Activated T-cell treated with anti-CD3 and anti-CD28 coated beads for 24 hours (primary cell): ENCODE results near the gene GLDN.
A peak's percentile ranks its signal among the peaks of the same experiment; 100 is the strongest.

Experiments
- DNase-seq: peaks from one replicate; pipeline ENCODE4 v3.0.0-alpha.2; 2020; ENCODE audit warnings: low read depth

Gene GLDN

DNA sequence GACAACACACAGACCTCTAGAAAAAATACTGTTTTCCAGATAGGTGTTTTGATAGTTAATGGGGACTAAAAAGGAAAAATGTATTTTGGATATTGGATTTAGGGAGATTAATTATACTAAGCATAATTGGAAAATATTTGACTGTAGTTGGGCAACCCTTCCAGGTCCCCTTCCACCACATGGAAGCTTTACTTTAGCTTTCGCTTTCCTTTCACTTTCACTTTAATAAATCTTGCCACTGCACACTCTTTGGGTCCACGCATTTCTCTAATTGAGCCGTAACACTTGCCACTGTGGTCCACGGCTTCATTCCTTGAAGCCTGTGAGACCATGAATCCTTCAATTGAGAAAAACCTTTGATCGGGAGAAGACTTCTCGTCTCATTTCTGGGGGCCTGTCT, 15.5 kb downstream of the GLDN start:
- DNase-seq: no peak

DNA sequence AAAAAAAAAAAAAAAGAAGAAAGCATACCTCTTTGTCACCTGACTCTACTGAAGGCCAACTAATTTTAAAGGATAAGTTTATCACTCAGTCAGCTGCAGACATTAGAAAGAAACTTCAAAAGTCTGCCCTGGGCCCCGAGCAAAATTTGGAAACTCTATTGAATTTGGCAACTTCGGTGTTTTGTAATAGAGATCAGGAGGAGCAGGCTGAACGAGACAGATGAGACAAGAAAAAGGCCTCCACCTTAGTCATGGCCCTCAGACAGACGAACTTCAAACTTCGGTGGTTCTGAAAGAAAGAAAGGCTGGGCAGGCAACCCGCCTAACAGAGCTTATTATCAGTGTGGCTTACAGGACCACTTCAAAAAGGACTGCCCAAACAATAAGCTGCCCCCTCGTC, 18.5 kb downstream of the GLDN start:
- DNase-seq: no peak

GRCh38 chr15:51363383-51363782, 21.9 kb downstream of the GLDN start:
- DNase-seq: no peak

GRCh38 chr15:51365417-51365816, 24.0 kb downstream of the GLDN start:
- no peak for DNase-seq

DNA sequence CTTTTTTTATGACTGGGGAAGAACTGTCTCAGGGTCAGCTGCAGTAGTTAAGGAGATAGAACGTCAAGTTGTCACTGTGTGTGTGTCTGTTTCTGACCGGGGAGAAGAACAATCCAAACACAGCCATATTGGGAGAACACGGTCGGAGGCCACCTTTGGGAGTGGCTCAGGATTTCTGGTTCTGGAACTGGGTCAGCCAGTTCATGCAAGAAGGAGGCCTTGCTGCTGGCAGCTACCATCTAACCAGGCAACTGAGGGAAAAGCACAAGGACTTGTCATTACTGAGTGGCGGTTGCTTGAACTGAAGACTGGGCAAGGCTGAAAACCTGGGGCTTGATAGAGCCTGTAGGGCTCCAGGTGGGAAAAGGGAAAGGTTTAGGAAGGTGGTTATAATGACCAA, 24.6 kb downstream of the GLDN start:
- DNase-seq: no peak

GRCh38 chr15:51366920-51367319, 25.5 kb downstream of the GLDN start:
- no peak for DNase-seq

DNA sequence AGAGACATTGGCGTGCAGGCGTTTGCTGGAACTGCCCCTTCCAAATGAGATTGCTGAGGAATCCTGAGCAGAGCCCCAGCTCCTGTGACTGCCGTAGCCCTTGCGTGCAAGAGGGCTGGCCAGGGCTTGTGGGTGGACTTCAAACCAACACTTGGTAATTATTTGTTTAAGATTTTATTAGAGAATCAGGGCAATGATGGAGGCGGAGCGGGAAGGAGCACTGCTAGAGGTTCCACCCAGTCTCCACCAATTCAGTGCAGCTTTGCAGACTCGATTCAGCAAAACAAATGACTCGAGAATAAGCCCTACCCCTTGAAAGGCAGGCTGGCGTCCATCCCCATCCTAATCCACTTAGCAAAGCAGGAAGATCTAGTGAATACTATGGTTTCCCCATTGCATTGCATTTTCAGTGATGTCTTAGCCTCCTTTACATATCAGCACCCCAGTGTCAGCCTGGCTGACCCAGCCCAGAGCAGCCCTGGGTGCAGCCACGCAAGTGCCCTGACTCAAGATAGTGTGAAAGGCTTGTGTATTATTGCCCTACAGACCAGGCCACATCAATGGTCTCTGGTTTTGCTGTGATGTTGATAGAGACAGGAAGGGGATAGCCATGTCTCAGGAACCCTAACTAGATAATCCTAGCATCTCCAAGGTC, 26.0 kb downstream of the GLDN start:
- no peak for DNase-seq

- no peak for DNase-seq
Measured at GRCh38 chr15:51368307-51368706, 26.9 kb downstream of the GLDN start.

DNA sequence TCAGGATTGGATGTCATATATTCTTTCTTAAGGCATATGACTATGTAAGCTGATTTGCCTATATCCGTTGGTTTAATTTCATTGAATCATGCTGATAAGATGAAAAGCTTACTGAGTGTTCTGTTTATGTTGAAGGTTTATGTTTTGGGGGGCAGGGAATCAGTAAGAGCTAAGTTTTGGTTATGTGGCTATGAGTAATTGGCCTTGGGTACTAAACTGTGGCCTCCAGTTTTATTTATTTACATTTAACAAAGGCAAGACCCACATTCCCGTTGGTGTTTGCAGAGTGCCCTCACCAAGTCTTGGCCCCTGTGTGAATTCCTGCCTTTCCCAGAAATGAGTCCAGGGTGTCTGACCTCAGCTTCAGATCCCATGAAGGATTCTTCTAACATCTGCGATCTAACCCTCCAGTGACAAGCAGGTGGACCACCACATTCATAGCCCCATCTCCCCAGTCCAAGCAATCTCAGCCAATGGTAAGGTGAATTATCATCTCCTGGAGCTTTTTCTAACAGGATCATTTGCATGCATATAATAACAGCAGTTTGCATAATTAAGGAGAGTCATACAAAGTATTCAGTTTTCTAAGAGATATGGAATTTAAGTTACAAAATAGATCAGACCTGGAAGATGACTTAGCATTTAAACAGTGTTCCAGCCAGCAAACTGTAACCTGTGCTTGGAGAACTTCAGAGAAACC, 27.4 kb downstream of the GLDN start:
- no peak for DNase-seq

DNA sequence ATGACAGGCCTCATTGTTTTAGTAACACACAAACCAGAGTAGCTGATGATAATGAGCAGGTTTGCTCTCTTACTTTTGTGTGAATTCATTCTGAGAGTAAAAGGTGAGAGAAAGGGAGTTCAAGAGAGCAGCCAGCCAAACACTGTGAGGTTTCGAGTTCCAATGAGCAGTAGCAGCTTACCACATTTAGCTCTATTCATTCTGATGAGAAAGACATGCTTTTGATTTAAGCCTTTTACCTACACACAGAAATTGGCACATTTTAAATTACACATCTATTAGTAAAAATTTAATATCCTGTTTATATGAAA, 28.0 kb downstream of the GLDN start:
- DNase-seq: no peak

DNA sequence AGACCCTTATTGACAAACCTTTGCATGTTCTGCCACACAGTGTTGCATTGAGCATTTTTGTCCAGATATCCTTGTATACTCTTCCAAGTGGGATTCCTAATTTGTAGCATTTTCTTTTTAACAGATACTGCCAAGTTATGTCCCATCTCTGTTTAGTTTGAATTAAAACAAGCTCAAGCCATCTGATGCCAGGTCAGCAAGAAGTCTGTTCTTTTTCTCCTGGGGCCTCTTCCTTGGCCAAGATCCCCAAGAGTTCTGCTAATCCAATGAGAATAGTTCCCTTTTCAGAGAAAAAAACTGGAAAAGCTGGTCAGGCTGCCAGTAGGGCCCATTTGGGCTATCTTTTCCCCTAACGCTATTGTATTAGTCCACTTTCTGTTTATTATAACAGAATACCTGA, 29.8 kb downstream of the GLDN start:
- DNase-seq: no peak

DNA sequence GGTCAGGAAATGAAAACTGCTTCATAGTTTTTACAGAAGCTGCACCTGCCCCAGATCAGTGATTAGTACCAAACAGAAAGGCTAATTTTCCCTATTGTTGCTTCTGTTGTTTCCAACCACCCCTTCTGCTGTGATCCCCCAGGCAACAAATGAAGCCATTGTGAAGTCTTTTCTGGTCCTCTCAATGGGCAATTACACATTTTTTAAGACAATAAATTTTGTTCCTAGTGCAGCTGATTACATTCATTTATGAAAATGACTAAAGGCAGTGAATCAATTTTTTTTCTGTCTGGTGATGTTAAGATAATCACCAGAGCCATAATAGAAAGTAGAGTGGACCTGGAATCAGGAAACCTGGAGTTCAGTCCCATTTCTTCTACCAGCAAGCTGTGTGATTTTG, 32.7 kb downstream of the GLDN start:
- no peak for DNase-seq

DNA sequence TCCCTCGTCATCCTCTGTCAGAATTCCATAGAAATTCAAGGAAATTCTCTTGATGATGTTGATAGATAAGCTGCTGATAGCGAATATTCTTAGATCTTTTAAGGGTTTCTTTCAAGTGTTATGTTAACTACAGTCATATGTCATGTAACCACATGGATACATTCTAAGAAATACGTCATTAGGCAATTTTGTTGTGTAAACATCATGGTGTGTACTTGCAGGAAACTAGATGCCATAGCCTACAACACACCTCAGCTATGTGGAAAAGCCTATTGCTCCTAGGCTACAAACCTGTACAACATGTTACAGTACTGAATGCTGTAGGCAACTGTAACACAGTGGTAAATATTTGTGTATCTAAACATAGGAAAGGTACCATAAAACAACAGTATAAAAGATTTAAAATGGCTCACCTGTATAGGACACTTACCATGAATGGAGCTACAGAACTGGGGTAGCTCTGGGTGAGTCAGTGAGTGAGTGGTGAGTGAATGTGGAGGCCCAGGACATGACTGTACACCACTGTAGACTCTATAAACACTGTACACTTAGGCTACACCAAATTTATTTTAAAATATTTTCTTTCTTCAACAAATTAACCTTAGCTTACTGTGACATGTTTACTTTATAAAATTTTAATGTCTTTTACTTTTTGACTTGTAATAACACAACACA, 34.6 kb downstream of the GLDN start:
- no peak for DNase-seq

DNA sequence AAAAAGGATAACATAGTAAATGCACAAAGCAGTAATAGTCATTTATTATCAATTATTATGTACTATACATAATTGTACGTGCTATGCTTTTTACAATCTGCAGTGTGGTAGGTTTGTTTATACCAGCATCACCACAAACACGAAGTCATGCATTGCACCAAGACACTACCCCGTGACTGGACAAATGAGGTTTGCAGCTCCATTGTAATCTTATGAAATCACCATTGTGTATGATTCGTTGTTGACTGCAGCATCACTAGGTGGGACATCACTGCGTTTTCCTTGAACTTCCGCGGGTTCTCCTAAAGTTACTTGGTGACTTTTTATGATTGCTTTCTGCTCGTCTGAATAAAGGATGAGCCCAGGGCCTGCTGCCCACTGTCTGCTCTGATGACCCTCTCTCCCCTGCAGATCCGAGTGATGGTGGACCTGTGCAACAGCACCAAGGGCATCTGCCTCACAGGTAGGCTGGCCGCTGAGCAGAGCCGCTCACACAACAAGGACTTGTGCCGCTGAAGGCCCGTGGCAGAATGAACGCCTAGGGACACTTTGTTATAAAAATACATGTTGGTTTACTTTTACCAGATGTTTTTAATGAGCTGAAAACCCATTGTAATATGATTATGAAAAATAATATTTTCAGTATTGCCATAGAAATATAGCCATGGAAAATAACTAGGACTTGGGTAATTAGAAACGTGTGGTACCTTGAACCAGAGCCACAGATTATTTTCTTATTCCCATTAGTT, 35.8 kb downstream of the GLDN start:
- DNase-seq: no peak

DNA sequence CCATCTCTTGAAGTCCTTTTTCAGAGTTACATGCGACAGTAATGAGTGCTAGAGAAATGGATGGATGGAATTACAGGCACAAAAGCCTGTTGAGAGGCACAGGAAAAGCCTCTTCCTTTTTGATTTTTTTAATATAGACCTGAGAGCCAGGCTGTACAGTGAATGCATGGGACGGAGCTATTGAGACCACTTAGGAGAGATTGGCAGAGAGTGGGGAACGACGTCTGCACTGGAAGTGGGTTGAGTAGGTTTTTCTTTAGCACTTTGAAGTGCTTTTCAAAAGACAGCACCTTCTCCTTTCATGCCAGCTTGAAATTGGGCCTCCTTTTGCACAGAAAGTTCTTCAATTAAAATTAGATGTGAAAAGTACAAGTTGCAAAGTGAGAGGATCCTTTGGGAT, 37.0 kb downstream of the GLDN start:
- no peak for DNase-seq

DNA sequence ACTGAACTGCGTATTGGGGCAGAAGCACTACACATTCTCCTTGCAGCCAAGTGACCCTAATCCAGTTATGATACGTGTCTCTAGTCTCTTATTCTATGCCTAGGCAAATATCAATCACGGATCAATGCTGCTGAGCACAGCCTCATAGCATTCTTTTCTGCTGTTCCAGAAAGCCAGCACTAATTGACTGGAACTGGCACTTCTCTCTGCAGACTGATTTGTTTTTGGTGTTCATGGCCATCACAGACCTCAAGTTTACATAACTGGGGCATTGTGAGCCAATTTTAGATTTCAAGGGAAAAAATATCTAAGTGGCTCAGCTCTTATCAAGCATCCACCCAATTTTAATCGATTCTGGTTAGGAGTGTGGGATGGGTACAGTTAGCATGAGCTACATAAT, 37.9 kb downstream of the GLDN start:
- DNase-seq: no peak

GRCh38 chr15:51380999-51381806, 39.7 kb downstream of the GLDN start:
- peak; percentile 3 for DNase-seq

DNA sequence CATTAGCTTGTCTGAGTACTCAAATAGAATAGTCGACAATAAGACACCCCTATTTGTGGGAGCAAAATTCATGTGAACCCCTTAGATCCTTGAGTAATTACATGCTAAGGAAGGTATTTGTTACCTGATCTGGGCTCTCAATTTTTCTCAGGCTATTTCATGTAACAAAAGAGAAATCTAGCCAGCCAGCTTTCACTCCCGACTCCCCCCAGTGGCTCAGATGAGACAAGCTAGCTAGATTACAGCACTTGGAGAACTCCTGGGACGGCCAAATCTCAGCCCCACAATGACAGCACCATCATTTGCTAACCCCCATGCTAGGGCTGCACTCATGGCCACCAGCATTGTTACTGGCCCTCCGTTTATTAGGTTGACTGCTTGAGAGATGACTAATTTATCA, 41.3 kb downstream of the GLDN start:
- DNase-seq: no peak

- DNase-seq: no peak
Measured at GRCh38 chr15:51386029-51386428, 44.6 kb downstream of the GLDN start.

DNA sequence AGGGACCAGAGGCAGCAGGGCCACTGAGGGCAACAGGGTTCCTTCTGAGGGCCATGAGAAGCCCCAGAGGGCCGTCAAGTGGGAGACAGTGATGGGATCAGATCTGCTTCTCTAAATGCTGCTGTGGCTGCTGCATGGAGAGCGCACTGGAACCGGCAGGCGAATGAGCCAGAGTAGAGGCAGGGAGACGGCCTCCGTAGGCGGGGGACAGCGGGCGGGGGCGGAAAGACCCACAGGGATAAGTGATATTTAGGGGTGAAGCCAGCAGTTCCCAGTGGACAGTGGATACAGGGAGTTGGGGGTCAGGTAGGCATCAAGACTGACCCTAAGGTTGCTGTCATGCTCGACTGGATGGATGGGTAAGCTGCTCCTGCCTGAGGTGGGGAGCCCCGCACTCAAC, 45.0 kb downstream of the GLDN start:
- no peak for DNase-seq

- no peak for DNase-seq
Measured at GRCh38 chr15:51386960-51387698, 45.7 kb downstream of the GLDN start.

- DNase-seq: no peak
Measured at GRCh38 chr15:51387699-51388041, 46.2 kb downstream of the GLDN start.
